ENCODE measurements around the gene PRAMEF2.
"Not testable (repeated sequence)": the region's sequence is repeated elsewhere in the genome, so short reads cannot be mapped to it uniquely, and the experiment has no call there.

DNA sequence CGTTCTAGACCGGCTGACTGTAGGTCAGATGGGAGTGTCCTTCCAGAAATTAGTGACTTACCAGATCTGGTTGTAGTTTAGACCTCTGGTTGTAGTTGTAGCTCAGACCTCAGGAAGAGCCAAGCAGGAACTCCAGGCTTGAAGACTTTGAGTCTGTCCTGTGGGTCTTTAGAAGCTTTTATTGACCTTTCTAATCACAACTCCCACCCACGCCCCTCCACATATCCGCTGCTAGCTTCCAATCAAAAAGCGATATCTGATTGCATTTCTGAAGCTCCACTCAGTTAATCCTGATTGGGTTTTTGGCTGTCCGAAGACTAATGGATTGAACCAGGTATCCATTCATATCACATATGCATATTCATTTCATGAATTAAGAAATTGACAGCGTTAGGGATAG is 8.3 kb upstream of the PRAMEF2 start, which contains the start of gene HNRNPCL1:
- TF ChIP-seq EP300 (IDR thresholded peaks at IDR 0.05); CHD2 (IDR thresholded peaks at IDR 0.05; ENCODE audit: low read length, partially characterized antibody); POLR2A (IDR thresholded peaks at IDR 0.05; ENCODE audit: low read length): not testable (repeated sequence)
- TF ChIP-seq, protein P1, sequence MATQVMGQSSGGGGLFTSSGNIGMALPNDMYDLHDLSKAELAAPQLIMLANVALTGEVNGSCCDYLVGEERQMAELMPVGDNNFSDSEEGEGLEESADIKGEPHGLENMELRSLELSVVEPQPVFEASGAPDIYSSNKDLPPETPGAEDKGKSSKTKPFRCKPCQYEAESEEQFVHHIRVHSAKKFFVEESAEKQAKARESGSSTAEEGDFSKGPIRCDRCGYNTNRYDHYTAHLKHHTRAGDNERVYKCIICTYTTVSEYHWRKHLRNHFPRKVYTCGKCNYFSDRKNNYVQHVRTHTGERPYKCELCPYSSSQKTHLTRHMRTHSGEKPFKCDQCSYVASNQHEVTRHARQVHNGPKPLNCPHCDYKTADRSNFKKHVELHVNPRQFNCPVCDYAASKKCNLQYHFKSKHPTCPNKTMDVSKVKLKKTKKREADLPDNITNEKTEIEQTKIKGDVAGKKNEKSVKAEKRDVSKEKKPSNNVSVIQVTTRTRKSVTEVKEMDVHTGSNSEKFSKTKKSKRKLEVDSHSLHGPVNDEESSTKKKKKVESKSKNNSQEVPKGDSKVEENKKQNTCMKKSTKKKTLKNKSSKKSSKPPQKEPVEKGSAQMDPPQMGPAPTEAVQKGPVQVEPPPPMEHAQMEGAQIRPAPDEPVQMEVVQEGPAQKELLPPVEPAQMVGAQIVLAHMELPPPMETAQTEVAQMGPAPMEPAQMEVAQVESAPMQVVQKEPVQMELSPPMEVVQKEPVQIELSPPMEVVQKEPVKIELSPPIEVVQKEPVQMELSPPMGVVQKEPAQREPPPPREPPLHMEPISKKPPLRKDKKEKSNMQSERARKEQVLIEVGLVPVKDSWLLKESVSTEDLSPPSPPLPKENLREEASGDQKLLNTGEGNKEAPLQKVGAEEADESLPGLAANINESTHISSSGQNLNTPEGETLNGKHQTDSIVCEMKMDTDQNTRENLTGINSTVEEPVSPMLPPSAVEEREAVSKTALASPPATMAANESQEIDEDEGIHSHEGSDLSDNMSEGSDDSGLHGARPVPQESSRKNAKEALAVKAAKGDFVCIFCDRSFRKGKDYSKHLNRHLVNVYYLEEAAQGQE (IDR thresholded peaks at IDR 0.05): not testable (repeated sequence)
- TF ChIP-seq, protein P2, sequence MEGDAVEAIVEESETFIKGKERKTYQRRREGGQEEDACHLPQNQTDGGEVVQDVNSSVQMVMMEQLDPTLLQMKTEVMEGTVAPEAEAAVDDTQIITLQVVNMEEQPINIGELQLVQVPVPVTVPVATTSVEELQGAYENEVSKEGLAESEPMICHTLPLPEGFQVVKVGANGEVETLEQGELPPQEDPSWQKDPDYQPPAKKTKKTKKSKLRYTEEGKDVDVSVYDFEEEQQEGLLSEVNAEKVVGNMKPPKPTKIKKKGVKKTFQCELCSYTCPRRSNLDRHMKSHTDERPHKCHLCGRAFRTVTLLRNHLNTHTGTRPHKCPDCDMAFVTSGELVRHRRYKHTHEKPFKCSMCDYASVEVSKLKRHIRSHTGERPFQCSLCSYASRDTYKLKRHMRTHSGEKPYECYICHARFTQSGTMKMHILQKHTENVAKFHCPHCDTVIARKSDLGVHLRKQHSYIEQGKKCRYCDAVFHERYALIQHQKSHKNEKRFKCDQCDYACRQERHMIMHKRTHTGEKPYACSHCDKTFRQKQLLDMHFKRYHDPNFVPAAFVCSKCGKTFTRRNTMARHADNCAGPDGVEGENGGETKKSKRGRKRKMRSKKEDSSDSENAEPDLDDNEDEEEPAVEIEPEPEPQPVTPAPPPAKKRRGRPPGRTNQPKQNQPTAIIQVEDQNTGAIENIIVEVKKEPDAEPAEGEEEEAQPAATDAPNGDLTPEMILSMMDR (IDR thresholded peaks at IDR 0.05): not testable (repeated sequence)

Data from A549 (cell line).